GM10248 (cell line): ENCODE data around the gene TNNT2.

Experiments used
- CTCF ChIA-PET: fragments of 300-600 bp; sonication (Branson Sonifier 250); formaldehyde crosslinking; extraction: SDS; loops from one replicate; lab custom pipeline; 2021; ENCODE audit warnings: antibody characterized with exemption; lab: Yijun Ruan, JAX
- POLR2A ChIA-PET: fragments of 350-650 bp; sonication (Branson Sonifier 250); formaldehyde crosslinking; extraction: SDS; loops from one replicate; lab custom pipeline; 2020; ENCODE audit warnings: antibody characterized with exemption; lab: Yijun Ruan, JAX
- DNase-seq: peaks from one replicate; pipeline ENCODE4 v3.0.0; 2012; ENCODE audit errors: extremely low spot score
- TF ChIP-seq, protein P1 (sequence below): IDR thresholded peaks from 2 replicates; pipeline ENCODE4 v1.5.1; 2012; ENCODE audit warnings: mild to moderate bottlenecking, low read depth; ENCODE audit errors: extremely low read depth, missing control alignments, control extremely low read depth

Gene TNNT2

DNA sequence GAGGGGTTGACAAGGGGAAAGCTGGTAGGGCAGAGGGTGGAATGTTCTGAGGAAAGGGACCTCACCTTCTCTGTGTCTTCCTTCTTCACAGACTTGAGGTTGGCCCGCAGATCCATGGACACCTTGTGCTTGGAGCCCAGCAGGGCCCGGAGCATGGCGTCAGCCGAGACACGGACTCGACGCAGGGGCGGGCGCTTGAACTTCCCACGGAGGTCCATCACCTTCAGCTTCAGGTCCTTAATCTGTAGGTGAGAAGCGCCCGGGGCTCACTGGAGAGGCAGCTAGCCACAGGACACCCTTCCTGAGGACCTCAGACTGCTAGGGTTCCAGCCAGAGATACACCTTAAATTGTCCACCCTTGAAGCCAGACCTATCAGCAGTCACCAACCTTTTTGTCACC lies 33.8 kb upstream of the TNNT2 start:
- TF ChIP-seq, protein P1, sequence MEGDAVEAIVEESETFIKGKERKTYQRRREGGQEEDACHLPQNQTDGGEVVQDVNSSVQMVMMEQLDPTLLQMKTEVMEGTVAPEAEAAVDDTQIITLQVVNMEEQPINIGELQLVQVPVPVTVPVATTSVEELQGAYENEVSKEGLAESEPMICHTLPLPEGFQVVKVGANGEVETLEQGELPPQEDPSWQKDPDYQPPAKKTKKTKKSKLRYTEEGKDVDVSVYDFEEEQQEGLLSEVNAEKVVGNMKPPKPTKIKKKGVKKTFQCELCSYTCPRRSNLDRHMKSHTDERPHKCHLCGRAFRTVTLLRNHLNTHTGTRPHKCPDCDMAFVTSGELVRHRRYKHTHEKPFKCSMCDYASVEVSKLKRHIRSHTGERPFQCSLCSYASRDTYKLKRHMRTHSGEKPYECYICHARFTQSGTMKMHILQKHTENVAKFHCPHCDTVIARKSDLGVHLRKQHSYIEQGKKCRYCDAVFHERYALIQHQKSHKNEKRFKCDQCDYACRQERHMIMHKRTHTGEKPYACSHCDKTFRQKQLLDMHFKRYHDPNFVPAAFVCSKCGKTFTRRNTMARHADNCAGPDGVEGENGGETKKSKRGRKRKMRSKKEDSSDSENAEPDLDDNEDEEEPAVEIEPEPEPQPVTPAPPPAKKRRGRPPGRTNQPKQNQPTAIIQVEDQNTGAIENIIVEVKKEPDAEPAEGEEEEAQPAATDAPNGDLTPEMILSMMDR: no peak
- ChIA-PET POLR2A (interaction anchor here (0.6 kb wide), 1 partner anchor 47 kb away, joined by 4 read pairs; no protein-coding TSS in a partner anchor), CTCF (interaction anchor here (1.2 to 8.7 kb wide), 8 partner anchors 9 to 484 kb away, joined by 3 to 95 read pairs (median 6); partner anchors contain the start of gene TNNT2)
- DNase-seq: no peak

DNA sequence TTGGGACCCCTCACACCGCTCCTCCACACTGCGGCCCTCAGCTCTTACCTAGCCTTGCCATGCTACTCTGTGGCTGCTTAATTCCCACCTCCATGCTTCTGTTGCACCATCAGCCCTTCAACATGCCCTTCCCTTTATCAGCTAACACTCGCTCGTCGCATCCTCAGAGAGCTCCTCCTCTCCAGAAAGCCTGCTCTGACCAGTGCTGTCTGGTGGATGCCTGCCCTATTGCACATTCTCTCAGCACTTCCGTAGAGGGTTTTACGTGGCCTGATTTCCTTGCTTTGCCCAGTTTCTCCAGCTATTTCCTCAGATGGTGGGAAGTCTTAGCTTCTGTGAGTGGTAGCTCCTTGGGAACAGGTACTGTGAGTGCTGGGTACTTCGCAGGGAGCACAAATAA lies 32.0 kb upstream of the TNNT2 start:
- TF ChIP-seq, protein P1: no peak
- ChIA-PET CTCF (interaction anchor here (0.7 to 8.7 kb wide), 18 partner anchors 8 to 155 kb away, joined by 3 to 95 read pairs (median 5); no protein-coding TSS in a partner anchor), POLR2A (no interaction called here)
- no peak for DNase-seq

DNA sequence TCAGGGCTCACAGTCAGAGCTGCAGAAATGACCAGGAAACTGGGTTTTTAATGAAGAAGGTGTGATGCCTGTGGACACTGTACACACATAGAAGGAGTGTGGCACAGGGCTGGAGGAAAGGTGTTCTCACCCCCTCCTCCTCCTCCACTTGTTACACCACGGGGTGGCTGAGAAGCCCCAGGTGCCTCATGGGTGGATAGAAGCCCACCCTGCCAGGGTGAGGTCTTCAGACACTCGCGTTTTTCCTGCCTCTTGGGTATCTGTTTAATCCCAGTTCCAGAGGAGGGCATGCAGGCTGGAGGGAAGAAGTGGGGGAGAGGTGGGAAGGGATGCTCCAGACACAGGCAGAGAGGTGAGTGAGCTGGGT lies 31.3 kb upstream of the TNNT2 start:
- ChIA-PET POLR2A (no interaction called here), CTCF (interaction anchor here (0.7 to 8.7 kb wide), 19 partner anchors 9 to 154 kb away, joined by 3 to 95 read pairs (median 3); partner anchors contain the start of gene TNNT2)
- DNase-seq: no peak
- TF ChIP-seq, protein P1: no peak

DNA sequence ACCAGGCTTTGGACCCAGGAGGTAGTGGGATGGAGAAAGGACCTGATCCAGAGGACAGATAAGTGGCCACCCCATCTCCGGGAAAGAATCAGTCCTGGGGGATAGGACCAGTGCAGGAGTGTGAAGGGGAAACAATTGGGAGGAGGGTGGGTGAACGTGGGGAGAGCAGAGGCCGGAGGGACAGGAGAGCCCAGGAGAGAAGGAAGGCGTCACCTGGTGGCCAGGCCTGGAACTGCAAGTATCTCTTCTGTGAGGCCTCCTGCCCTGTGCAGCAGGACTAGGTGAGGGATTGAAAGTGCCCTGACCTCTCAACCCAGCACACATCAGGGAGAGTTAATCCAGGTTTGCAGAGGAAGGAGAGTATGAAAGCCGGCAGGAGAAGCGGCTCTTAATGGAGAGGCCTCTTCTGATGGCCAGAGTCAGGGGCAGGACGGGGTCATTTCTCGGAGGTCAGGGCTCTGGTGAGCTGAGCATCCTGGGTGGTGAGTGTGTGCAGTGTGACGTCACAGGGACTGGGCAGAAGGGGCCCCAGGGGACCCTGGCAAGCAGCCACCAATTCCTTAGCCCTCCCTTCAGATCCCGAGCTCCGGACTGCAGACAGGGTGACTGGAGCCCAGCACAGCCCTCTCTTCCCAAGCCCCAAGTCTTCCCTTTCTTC lies 30.8 kb upstream of the TNNT2 start:
- TF ChIP-seq, protein P1: peak; percentile 95
- DNase-seq: peak; percentile 85
- ChIA-PET CTCF (interaction anchor here (0.8 to 8.7 kb wide), 20 partner anchors 8 to 154 kb away, joined by 3 to 95 read pairs (median 4); partner anchors contain the start of gene TNNT2), POLR2A (no interaction called here)

DNA sequence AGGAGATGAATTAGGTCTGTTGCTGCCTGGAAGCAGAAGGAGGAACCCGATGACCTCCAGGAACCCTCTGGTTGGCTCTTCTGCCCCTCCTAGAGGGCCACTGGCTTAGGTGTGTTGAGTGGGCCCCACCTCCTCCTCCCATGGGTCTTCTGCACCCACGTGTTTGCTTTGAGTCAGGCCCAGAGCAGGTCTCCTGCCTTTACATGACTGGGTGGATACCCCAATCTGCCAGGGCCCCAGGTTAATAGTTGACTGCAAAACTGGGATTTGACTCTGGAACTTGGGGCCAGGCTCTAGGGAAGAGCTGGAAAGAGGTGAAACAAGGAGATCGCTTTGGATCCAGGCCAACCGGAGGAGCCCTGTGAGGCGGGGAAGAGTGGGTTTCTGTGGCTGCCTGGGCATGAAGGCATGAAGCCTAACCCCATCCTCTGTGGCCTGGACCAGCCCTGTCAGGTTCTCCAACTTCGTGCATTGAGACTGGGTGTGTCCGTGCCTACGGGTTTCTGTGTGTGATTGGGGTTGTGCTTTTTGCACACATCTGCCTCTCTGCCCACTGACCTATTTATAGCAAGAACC lies 29.4 kb upstream of the TNNT2 start:
- DNase-seq: no peak
- TF ChIP-seq, protein P1: no peak
- ChIA-PET POLR2A (no interaction called here), CTCF (interaction anchor here (0.7 to 8.7 kb wide), 6 partner anchors 11 to 106 kb away, joined by 3 to 95 read pairs (median 14); no protein-coding TSS in a partner anchor)

DNA sequence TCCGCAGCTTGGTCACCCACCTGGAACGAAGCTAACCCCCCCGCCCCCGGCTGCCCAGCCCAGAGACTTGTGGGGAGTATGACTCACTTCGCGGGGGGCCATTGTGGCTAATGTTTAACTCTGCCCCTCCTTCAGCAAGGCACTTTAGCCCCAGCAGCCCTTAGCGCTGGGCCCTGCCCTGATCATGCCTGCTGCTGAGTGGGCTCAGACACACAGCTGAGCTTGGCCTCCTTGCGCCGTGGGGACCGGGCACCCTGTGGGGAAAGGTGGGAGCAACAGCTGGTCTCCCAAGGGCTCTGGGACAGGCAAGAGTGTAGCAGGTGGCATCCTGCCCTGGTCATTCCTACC lies 28.0 kb upstream of the TNNT2 start:
- ChIA-PET POLR2A (no interaction called here), CTCF (interaction anchor here (0.9 to 8.7 kb wide), 10 partner anchors 11 to 107 kb away, joined by 3 to 95 read pairs (median 4); partner anchors contain the start of gene TNNI1)
- DNase-seq: peak; percentile 57
- TF ChIP-seq, protein P1: no peak
